ENCODE results near the gene EPB41. TPM values are rescaled to one million over a fixed set of nuclear protein-coding genes. Genes with fewer than 3 reads are reported as not detected.

Gene EPB41
- total and polyA plus RNA-seq, 2 of the 4 experiments (the other 2 are of a cell fraction): 4.6 to 10.0 TPM

GRCh38 chr1:28925350-28925891 lies 11.1 kb downstream of the EPB41 start:
- H2AK5ac ChIP-seq (ENCODE audit: low read depth, low read length): no peak overlapping the region
- H3K9ac ChIP-seq (ENCODE audit: low read depth, low read length): no peak overlapping the region
- no peaks in the 10 kb centered on the region for H4K20me1 ChIP-seq (ENCODE audit: insufficient read depth, low read length)
- ChIA-PET POLR2A (ENCODE audit: unreplicated experiment) (no interaction called here), CTCF (no interaction called here)
- no TSS peak for BruUV-seq (replicated peaks)
- H3K23ac ChIP-seq (ENCODE audit: low read depth, low read length): no peak overlapping the region
- no peak overlapping the region for H4K91ac ChIP-seq (ENCODE audit: insufficient read depth, low read depth, low read length)
- H3K27me3 ChIP-seq (ENCODE audit: control insufficient read depth, insufficient read depth, low read length): no peaks in the 10 kb centered on the region
- dilution Hi-C loops (cut with HindIII; ENCODE audit: low sequenced_read_pairs, unreplicated experiment) (no loop called here), intact Hi-C loops (cut with micrococcal nuclease) (no loop called here), in situ Hi-C loops (cut with MboI; ENCODE audit: low sequenced_read_pairs) (no loop called here)
- no peak overlapping the region for H3K4me2 ChIP-seq (ENCODE audit: low read depth, low read length)
- no peak overlapping the region for H2BK5ac ChIP-seq (ENCODE audit: low read depth, low read length, poor library complexity, severe bottlenecking)
- WGBS, 2 experiments (ENCODE audit: extremely low coverage in 2 of 2, insufficient read length in 1 of 2): 92% methylated on average over 4 of the region's 4 CpGs; no CpG with 5 or more reads in 1 of the 2 experiments
- no peak overlapping the region for H3K27ac ChIP-seq (ENCODE audit: insufficient read depth, low read length)
- TF ChIP-seq RFX5 (IDR thresholded peaks at IDR 0.05; ENCODE audit: low read depth, low read length) (no peak), CTCF (conservative IDR thresholded peaks at IDR 0.05; ENCODE audit: low read depth, low read length) (no peak), RCOR1 (IDR thresholded peaks at IDR 0.05; ENCODE audit: insufficient replicate concordance, low read length) (no peak), MAFK (IDR thresholded peaks at IDR 0.05; ENCODE audit: low read depth, low read length) (no peak), MAZ (IDR thresholded peaks at IDR 0.05; ENCODE audit: borderline replicate concordance, low read depth, low read length) (no peak), CEBPB (IDR thresholded peaks at IDR 0.05; ENCODE audit: low read depth, low read length) (no peak), POLR2A (IDR thresholded peaks at IDR 0.05; ENCODE audit: low read depth, low read length) (no peak), BHLHE40 (IDR thresholded peaks at IDR 0.05; ENCODE audit: low read depth, low read length) (no peak), USF2 (IDR thresholded peaks at IDR 0.05; ENCODE audit: low read depth, low read length) (no peak), ELK1 (IDR thresholded peaks at IDR 0.05; ENCODE audit: borderline replicate concordance, low read depth, low read length) (no peak), SMC3 (IDR thresholded peaks at IDR 0.05; ENCODE audit: low read depth, low read length) (no peak), MXI1 (IDR thresholded peaks at IDR 0.05; ENCODE audit: borderline replicate concordance, low read depth, low read length) (no peak), RAD21 (IDR thresholded peaks at IDR 0.05; ENCODE audit: low read length) (no peak)
- H3K79me1 ChIP-seq (ENCODE audit: low read depth in 1 of 2, low read length in 2 of 2): 0 out of 4 replicates have a peak, but pooled peaks cover 0 to 3% of the 10 kb centered on the region in 2 experiments
- no peak overlapping the region for H2AK9ac ChIP-seq (replicated peaks; ENCODE audit: low read depth, low read length, poor library complexity)
- H3K9me3 ChIP-seq (ENCODE audit: control insufficient read depth, insufficient read depth, low read length): no peaks in the 10 kb centered on the region
- H3K9me1 ChIP-seq (ENCODE audit: insufficient read depth, low read length): no peaks in the 10 kb centered on the region
- no peak overlapping the region for H3K4me3 ChIP-seq (ENCODE audit: insufficient read depth, low read depth, low read length)
- no peak overlapping the region for H2BK120ac ChIP-seq (ENCODE audit: low read depth, low read length)
- no peak for ATAC-seq (ENCODE audit: low read depth)
- no peak overlapping the region for H4K5ac ChIP-seq (ENCODE audit: low read depth, low read length)
- H2BK20ac ChIP-seq (ENCODE audit: low read depth, low read length): no peak overlapping the region
- no peak overlapping the region for H3K4ac ChIP-seq (ENCODE audit: low read depth, low read length)
- H3K4me1 ChIP-seq (ENCODE audit: control insufficient read depth, insufficient read depth, low read length): peaks cover 5% of the 10 kb centered on the region; the same call in 1 of the 2 replicates
- H3K56ac ChIP-seq (ENCODE audit: extremely low read depth, insufficient read depth, low read length): no peak overlapping the region
- H2BK15ac ChIP-seq (ENCODE audit: low read depth, low read length): no peak overlapping the region
- DNase-seq: no peak
- H3K36me3 ChIP-seq (ENCODE audit: control insufficient read depth, insufficient read depth, low read length): no peaks in the 10 kb centered on the region
- H3K14ac ChIP-seq (replicated peaks; ENCODE audit: low read depth, low read length): no peak overlapping the region
- no peak overlapping the region for H2AFZ ChIP-seq (replicated peaks; ENCODE audit: low read length, poor library complexity)
- H3K18ac ChIP-seq (ENCODE audit: low read depth, low read length): no peak overlapping the region
- H4K8ac ChIP-seq (ENCODE audit: low read depth in 2 of 2, low read length in 2 of 2): no peak overlapping the region

All from IMR-90 (cell line).